HL-60/S4 treated with phorbol 12-myristate 13-acetate at 8.2 ng/mL for 4 days and 3 days (cell line): ENCODE data around the gene DPYSL5.
"Not testable (repeated sequence)": the region's sequence is repeated elsewhere in the genome, so short reads cannot be mapped to it uniquely, and the experiment has no call there.

Source experiments
- in situ Hi-C: fragments of 300-500 bp; cut with MboI; formaldehyde crosslinking; loops from 2 replicates; pipeline ENCODE4 v1.15.0; 2022; ENCODE audit warnings: low sequenced_read_pairs

The DPYSL5 gene

GRCh38 chr2:26847655-26848335 lies at the start of gene DPYSL5:
Gene DPYSL5 (plus strand): TSS chr2:26848132. CDS start chr2:26898500, 50,368 bp downstream.
- in situ Hi-C loops = loop anchor here (25.0 kb wide), 1 partner anchor 90 kb away; no protein-coding TSS in a partner anchor

- in situ Hi-C loops = no loop called here
Observed at GRCh38 chr2:26801328-26801727, 46.6 kb upstream of the DPYSL5 start.

- in situ Hi-C loops = no loop called here
Observed at GRCh38 chr2:26801796-26802195, 46.1 kb upstream of the DPYSL5 start.

- in situ Hi-C loops = no loop called here
Observed at GRCh38 chr2:26805241-26805676, 42.7 kb upstream of the DPYSL5 start.

GRCh38 chr2:26807788-26808460 lies 40.0 kb upstream of the DPYSL5 start:
- in situ Hi-C loops = no loop called here

- in situ Hi-C loops = no loop called here
Observed at GRCh38 chr2:26809211-26809610, 38.7 kb upstream of the DPYSL5 start.

GRCh38 chr2:26809876-26810577 lies 37.9 kb upstream of the DPYSL5 start:
- in situ Hi-C loops = no loop called here

- in situ Hi-C loops = no loop called here
Observed at GRCh38 chr2:26811261-26811660, 36.7 kb upstream of the DPYSL5 start.

GRCh38 chr2:26811791-26812694 lies 35.9 kb upstream of the DPYSL5 start:
- in situ Hi-C loops = no loop called here

- in situ Hi-C loops = no loop called here
Observed at GRCh38 chr2:26812731-26813130, 35.2 kb upstream of the DPYSL5 start.

- in situ Hi-C loops = not testable (repeated sequence)
Observed at GRCh38 chr2:26814072-26814765, 33.7 kb upstream of the DPYSL5 start.

GRCh38 chr2:26816893-26817292 lies 31.0 kb upstream of the DPYSL5 start:
- in situ Hi-C loops = no loop called here

- in situ Hi-C loops = no loop called here
Observed at GRCh38 chr2:26818255-26818654, 29.7 kb upstream of the DPYSL5 start.

- in situ Hi-C loops = no loop called here
Observed at GRCh38 chr2:26818972-26819371, 29.0 kb upstream of the DPYSL5 start.

GRCh38 chr2:26820932-26821331 lies 27.0 kb upstream of the DPYSL5 start:
- in situ Hi-C loops = no loop called here

- in situ Hi-C loops = no loop called here
Observed at GRCh38 chr2:26822877-26823276, 25.1 kb upstream of the DPYSL5 start.

GRCh38 chr2:26838121-26838906 lies 9.6 kb upstream of the DPYSL5 start:
- in situ Hi-C loops = loop anchor here (25.0 kb wide), 1 partner anchor 99 kb away; no protein-coding TSS in a partner anchor

- in situ Hi-C loops = loop anchor here (25.0 kb wide), 1 partner anchor 96 kb away; no protein-coding TSS in a partner anchor
Observed at GRCh38 chr2:26840937-26841610, 6.9 kb upstream of the DPYSL5 start.

GRCh38 chr2:26843041-26843440 lies 4.9 kb upstream of the DPYSL5 start:
- in situ Hi-C loops = loop anchor here (25.0 kb wide), 1 partner anchor 94 kb away; no protein-coding TSS in a partner anchor
